Heart right ventricle (tissue), 16 donors: Measurements from ENCODE around the gene NIT2. TPM values are rescaled to one million over a fixed set of nuclear protein-coding genes. Genes with fewer than 3 reads are reported as not detected.

ENCODE experiments used
- ATAC-seq, 8 donors: fragments of 200-7000 bp; cut with Tn5 transposase; one replicate each; pipeline ENCODE4 v1.9.1; 2020; ENCODE audit warnings: mild to moderate bottlenecking in 8 of 8, moderate library complexity in 8 of 8, moderate number of reproducible peaks in 1 of 8
- DNase-seq, 2 donors: peaks; one replicate each; pipeline ENCODE4 v3.0.0-alpha.2; 2020
- H3K27ac ChIP-seq, 10 donors: fragments of 200-600 bp; sonication (generic) in 2 of 10; one replicate each; pipeline versions ENCODE4 v1.5.0 to v1.8.0; 2020 to 2022; ENCODE audit warnings: mild to moderate bottlenecking in 3 of 10
- H3K27me3 ChIP-seq, 7 donors: fragments of 200-600 bp; one replicate each; pipeline ENCODE4 v1.8.0; 2021 to 2022; ENCODE audit warnings: mild to moderate bottlenecking in 2 of 7
- H3K36me3 ChIP-seq, 9 donors: fragments of 200-600 bp; sonication (generic) in 1 of 9; one replicate each; pipeline versions ENCODE4 v1.5.0 to v1.8.0; 2020 to 2022; ENCODE audit warnings: mild to moderate bottlenecking in 2 of 9
- H3K4me1 ChIP-seq, 9 donors: fragments of 200-600 bp; sonication (generic) in 1 of 9; one replicate each; pipeline versions ENCODE4 v1.5.0 to v1.8.0; 2020 to 2022; ENCODE audit warnings: mild to moderate bottlenecking in 4 of 9
- H3K4me3 ChIP-seq, 10 donors: fragments of 200-600 bp; sonication (generic) in 2 of 10; one replicate each; pipeline versions ENCODE4 v1.5.0 to v1.8.0; 2020 to 2022; ENCODE audit warnings: mild to moderate bottlenecking in 7 of 10, moderate library complexity in 2 of 10
- H3K9me3 ChIP-seq, 11 donors: fragments of 200-600 bp in 10 of 11; sonication (generic) in 2 of 11; one replicate each; pipeline versions ENCODE4 v1.5.0 to v1.8.0; 2013 to 2022; ENCODE audit warnings: mild to moderate bottlenecking in 2 of 11, control low read depth in 1 of 11, moderate library complexity in 1 of 11
- CTCF ChIP-seq, 9 donors: fragments of 200-600 bp; sonication (generic) in 2 of 9; IDR thresholded peaks; one replicate each; pipeline versions ENCODE4 v1.5.0 to v1.8.0; 2021 to 2022; ENCODE audit warnings: antibody characterized with exemption in 9 of 9, mild to moderate bottlenecking in 5 of 9, moderate library complexity in 1 of 9
- WGBS, 2 donors: extraction: QIAGEN DNeasy Blood & Tissue Kit; methylation state at CpG; one replicate each; pipeline ENCODE4 v1.1.7; 2013; ENCODE audit warnings: inconsistent platforms in 1 of 2; 5-methylcytosine and 5-hydroxymethylcytosine counted together
- intact Hi-C, 10 donors: fragments of 100-400 bp; cut with DNase I; formaldehyde crosslinking; loops; one replicate each; pipeline versions ENCODE4 v1.11.1 to v1.14.2; 2022
- polyA plus RNA-seq, 2 donors: library from polyadenylated mRNA; stranded (reverse); fragments of 200-250 nt; gene quantifications; one replicate each; pipeline ENCODE4 v1.2.3, GENCODE V29; 2013
- total RNA-seq, 10 donors: library from RNA; stranded (reverse); fragmentation: NEBNext Ultra II Directional in 3 of 10; extraction: Animal tissue kit (Norgen Biotek cat#: 25700) in 3 of 10; gene quantifications; one replicate each; pipeline versions ENCODE4 v1.2.1 to v1.2.4, GENCODE V29; 2021 to 2023
- donor health status: Arrhythmogenic right ventricular cardiomyopathy.
- donor health status: ischemic (EF 13 %, LVEDD 7.1; RV severe dilation, severe dysfunction).
- donor health status: healthy with polysubstance abuse.
- donor health status: DM: no; HTN: yes; CAD: no.
- donor health status: DM: no; HTN: no; CAD: no.
- donor health status: ischemic (EF 25% LVEDD 6.9; RV normal size, moderate dysfunction).
- donor health status: ischemic (EF 25% LVEDD 5.7; RV mildly dilated, moderate dysfunction).
- donor health status: healthy.
- donor health status: DM: yes; HTN: yes; CAD: no.
- donor health status: Ischemic cardiomyopathy.
- donor health status: ischemic (EF 35%, LVEDD 5.7; RV mildly dilated, moderate dysfunction).
- donor health status: nonischemic (EF 11% LVEDD 7.7; RV severe dilation, severe dysfunction).
- donor health status: DM: yes; HTN: yes; CAD: no.
- donor health status: PGD.
- donor health status: ischemic (EF 29% LVEDD 5.4; RV normal size, mild dysfunction).
- donor health status: nonischemic (EF 23%, LVEDD 6.1; RV moderate dilation, normal function).

NIT2 gene
- total and polyA plus RNA-seq, 12 donors: 14.7 to 56.7 (median 44.0) TPM

- Histone ChIP-seq H3K4me1 (peaks cover 0 to 3% (median 0%) of the 10 kb centered on the region in 9 donors), H3K27ac (no peak overlapping the region), H3K36me3 (peaks cover 0 to 100% (median 10%) of the 10 kb centered on the region in 9 donors), H3K27me3 (no peaks in the 10 kb centered on the region), H3K4me3 (no peak overlapping the region), H3K9me3 (no peaks in the 10 kb centered on the region)
- WGBS, 2 donors: 66 to 87% methylated on average over 2 of the region's 2 CpGs
- intact Hi-C loops: loop anchor here in 1 of 10 donors (5.0 kb wide), 1 partner anchor 281 kb away; no protein-coding TSS in a partner anchor
- ATAC-seq: no peak
- DNase-seq: no peak
- TF ChIP-seq CTCF (IDR thresholded peaks at IDR 0.05): no peak
Measured at GRCh38 chr3:100311011-100311410, 23.5 kb upstream of the NIT2 start.

DNA sequence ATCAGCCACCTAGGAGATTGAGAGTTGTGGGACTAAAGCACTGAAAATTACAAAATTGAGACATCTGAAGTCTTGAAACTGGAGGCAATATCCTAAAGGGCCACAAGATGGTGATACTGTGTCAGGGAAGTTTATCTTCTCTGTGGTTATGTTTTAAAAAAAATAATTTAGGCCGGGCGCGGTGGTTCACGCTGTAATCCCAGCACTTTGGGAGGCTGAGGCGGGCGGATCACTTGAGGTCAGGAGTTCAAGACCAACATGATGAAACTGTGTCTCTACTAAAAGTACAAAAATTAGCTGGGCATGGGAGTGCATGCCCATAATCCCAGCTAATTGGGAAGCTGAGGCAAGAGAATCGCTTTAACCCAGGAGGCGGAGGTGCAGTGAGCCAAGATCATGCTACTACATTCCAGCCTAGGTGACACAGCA is 17.9 kb upstream of the NIT2 start:
- intact Hi-C loops: loop anchor here in 7 of 10 donors (2.0 to 5.0 kb wide), 2 partner anchors 274 to 276 kb away; no protein-coding TSS in a partner anchor
- H3K27me3 ChIP-seq: no peaks in the 10 kb centered on the region
- peak; percentile 26 to 76 (median 68) for TF ChIP-seq CTCF (IDR thresholded peaks at IDR 0.05)
- H3K36me3 ChIP-seq: peaks cover 0 to 95% (median 16%) of the 10 kb centered on the region in 9 donors
- DNase-seq (peak in 1 of 2 donors; percentile 44), ATAC-seq (peak in 5 of 8 donors; percentile 61 to 86 (median 71))
- peaks cover 0 to 5% (median 0%) of the 10 kb centered on the region in 9 donors for H3K4me1 ChIP-seq
- no peaks in the 10 kb centered on the region for H3K9me3 ChIP-seq
- no peak overlapping the region for H3K4me3 ChIP-seq
- H3K27ac ChIP-seq: no peak overlapping the region
- WGBS, 2 donors: 38 to 45% methylated on average over 8 of the region's 8 CpGs

DNA sequence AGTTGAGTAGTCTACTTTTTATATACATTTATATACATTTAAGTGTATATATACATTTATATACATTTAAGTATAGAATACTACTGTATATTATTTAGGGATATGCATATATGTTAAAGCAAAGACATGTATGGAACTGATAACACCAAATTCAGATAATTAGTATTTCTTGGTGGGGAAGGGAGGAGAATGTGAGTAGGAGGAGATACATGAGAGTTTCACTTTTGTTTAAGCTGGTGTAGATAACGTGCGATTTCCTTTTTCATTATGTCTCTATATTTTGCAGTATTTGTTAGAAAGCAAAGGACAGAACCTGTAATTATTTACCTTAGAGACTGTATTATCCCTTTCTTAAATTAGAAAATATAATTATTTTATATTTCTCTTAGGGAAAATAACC is 16.6 kb upstream of the NIT2 start:
- intact Hi-C loops: loop anchor here in 7 of 10 donors (2.0 to 5.0 kb wide), 2 partner anchors 273 to 274 kb away; no protein-coding TSS in a partner anchor
- Histone ChIP-seq H3K4me3 (no peak overlapping the region), H3K36me3 (peaks cover 0 to 94% (median 16%) of the 10 kb centered on the region in 9 donors), H3K9me3 (no peaks in the 10 kb centered on the region), H3K27me3 (no peaks in the 10 kb centered on the region), H3K4me1 (peaks cover 0 to 5% (median 0%) of the 10 kb centered on the region in 9 donors), H3K27ac (no peak overlapping the region)
- ATAC-seq (no peak), DNase-seq (no peak)
- 69 to 90% methylated on average over 2 of the region's 2 CpGs for WGBS, 2 donors
- TF ChIP-seq CTCF (IDR thresholded peaks at IDR 0.05): no peak

- intact Hi-C loops: loop anchor here in 6 of 10 donors (5.0 kb wide), 1 partner anchor 272 kb away; no protein-coding TSS in a partner anchor
- ATAC-seq (no peak), DNase-seq (no peak)
- no peak overlapping the region for H3K27ac ChIP-seq
- 89% methylated on average over 2 of the region's 2 CpGs for WGBS, 2 donors
- no peaks in the 10 kb centered on the region for H3K9me3 ChIP-seq
- no peak for TF ChIP-seq CTCF (IDR thresholded peaks at IDR 0.05)
- no peaks in the 10 kb centered on the region for H3K27me3 ChIP-seq
- H3K4me3 ChIP-seq: no peak overlapping the region
- peaks cover 0 to 94% (median 22%) of the 10 kb centered on the region in 9 donors for H3K36me3 ChIP-seq
- peaks cover 0 to 5% (median 0%) of the 10 kb centered on the region in 9 donors for H3K4me1 ChIP-seq
Measured at GRCh38 chr3:100319951-100320350, 14.6 kb upstream of the NIT2 start.
